Activated B cell treated with CpG ODN at 0.5 μM for 24 hours (primary cell): ENCODE measurements around the gene TMEM170A. TPM values are rescaled to one million over a fixed set of nuclear protein-coding genes. Genes with fewer than 3 reads are reported as not detected.

Experiments used
- ATAC-seq: fragments of 200-7000 bp; cut with Tn5 transposase; one replicate; pipeline ENCODE4 v1.10.0; 2021; ENCODE audit warnings: low read depth, mild to moderate bottlenecking, moderate library complexity
- CTCF ChIA-PET: fragments of 350-600 bp; sonication (Branson Sonifier 250); formaldehyde crosslinking; loops from one replicate; lab custom pipeline; 2021; ENCODE audit warnings: antibody characterized with exemption; lab: Charles Lee
- POLR2A ChIA-PET: fragments of 350-600 bp; sonication (Branson Sonifier 250); formaldehyde crosslinking; loops from one replicate; lab custom pipeline; 2021; ENCODE audit warnings: antibody characterized with exemption; lab: Charles Lee
- DNase-seq: peaks from one replicate; pipeline ENCODE4 v3.0.0; 2022
- H3K27ac Mint-ChIP-seq: one replicate; pipeline ENCODE4 v1.8.0; 2020; ENCODE audit warnings: mixed read lengths
- H3K27me3 Mint-ChIP-seq: one replicate; pipeline ENCODE4 v1.8.0; 2021; ENCODE audit warnings: mixed read lengths
- H3K36me3 Mint-ChIP-seq: one replicate; pipeline ENCODE4 v1.8.0; 2021; ENCODE audit warnings: low read depth, mixed read lengths
- H3K4me1 Mint-ChIP-seq: one replicate; pipeline ENCODE4 v1.8.0; 2021; ENCODE audit warnings: mixed read lengths
- H3K4me3 Mint-ChIP-seq: one replicate; pipeline ENCODE4 v1.8.0; 2020; ENCODE audit warnings: mild to moderate bottlenecking, mixed read lengths
- H3K9me3 Mint-ChIP-seq: one replicate; pipeline ENCODE4 v1.8.0; 2020; ENCODE audit warnings: mixed read lengths
- intact Hi-C: fragments of 100-400 bp; cut with micrococcal nuclease; formaldehyde crosslinking; loops from one replicate; pipeline ENCODE4 v1.15.1; 2024
- total RNA-seq: library from RNA; stranded (reverse); gene quantifications from 2 replicates; pipeline ENCODE4 v1.2.3, GENCODE V29; 2022
- TF ChIP-seq, protein P1 (sequence below): fragments of 200-600 bp; IDR thresholded peaks from one replicate; pipeline ENCODE4 v1.8.0; 2022; ENCODE audit warnings: antibody characterized with exemption, mild to moderate bottlenecking

TMEM170A gene
- total RNA-seq, 1 donor from 2014 or later = 28.3 TPM

DNA sequence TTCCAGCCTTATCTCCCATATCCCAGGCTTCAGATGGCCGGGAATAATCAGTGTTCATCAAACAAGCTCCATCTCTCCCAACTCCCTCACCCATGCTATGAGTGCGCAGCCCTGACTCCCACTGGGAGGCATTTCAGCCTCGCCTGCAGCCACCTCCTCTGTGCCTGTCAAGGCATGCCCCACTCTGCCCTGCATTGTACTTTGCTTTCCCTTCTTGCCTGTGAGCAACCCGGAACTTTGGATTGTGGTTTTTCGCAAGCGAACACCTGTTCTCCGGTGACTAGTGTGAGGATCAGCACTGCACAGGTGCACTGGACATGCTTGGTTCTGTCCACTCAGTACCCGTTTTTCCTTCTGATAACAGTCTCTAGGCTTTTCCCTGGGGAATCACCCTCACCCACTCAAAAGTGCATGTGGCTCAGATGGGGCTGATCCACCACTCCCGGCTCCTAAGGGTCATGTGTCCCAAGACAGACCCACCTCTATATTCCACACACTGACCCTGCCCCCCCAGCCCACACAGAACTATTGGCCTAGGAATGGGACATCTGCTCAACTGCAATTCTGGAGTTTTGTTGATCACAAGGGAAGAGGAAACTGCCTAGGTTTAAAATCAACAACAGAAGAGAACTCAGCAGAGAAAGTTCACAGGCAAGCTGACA, 21.7 kb upstream of the TMEM170A start:
- H3K36me3 Mint-ChIP-seq = no peaks in the 10 kb centered on the region
- H3K27ac Mint-ChIP-seq = no peak overlapping the region
- TF ChIP-seq, protein P1, sequence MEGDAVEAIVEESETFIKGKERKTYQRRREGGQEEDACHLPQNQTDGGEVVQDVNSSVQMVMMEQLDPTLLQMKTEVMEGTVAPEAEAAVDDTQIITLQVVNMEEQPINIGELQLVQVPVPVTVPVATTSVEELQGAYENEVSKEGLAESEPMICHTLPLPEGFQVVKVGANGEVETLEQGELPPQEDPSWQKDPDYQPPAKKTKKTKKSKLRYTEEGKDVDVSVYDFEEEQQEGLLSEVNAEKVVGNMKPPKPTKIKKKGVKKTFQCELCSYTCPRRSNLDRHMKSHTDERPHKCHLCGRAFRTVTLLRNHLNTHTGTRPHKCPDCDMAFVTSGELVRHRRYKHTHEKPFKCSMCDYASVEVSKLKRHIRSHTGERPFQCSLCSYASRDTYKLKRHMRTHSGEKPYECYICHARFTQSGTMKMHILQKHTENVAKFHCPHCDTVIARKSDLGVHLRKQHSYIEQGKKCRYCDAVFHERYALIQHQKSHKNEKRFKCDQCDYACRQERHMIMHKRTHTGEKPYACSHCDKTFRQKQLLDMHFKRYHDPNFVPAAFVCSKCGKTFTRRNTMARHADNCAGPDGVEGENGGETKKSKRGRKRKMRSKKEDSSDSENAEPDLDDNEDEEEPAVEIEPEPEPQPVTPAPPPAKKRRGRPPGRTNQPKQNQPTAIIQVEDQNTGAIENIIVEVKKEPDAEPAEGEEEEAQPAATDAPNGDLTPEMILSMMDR = no peak
- ChIA-PET POLR2A (interaction anchor here (1.1 kb wide), 1 partner anchor 120 kb away, joined by 4 read pairs; no protein-coding TSS in a partner anchor), CTCF (interaction anchor here (1.1 kb wide), 1 partner anchor 8 kb away, joined by 3 read pairs; no protein-coding TSS in a partner anchor)
- H3K4me1 Mint-ChIP-seq = peaks cover 35% of the 10 kb centered on the region
- H3K4me3 Mint-ChIP-seq = no peak overlapping the region
- DNase-seq (no peak), ATAC-seq (no peak)
- intact Hi-C loops = no loop called here
- H3K27me3 Mint-ChIP-seq = no peaks in the 10 kb centered on the region
- H3K9me3 Mint-ChIP-seq = no peaks in the 10 kb centered on the region

DNA sequence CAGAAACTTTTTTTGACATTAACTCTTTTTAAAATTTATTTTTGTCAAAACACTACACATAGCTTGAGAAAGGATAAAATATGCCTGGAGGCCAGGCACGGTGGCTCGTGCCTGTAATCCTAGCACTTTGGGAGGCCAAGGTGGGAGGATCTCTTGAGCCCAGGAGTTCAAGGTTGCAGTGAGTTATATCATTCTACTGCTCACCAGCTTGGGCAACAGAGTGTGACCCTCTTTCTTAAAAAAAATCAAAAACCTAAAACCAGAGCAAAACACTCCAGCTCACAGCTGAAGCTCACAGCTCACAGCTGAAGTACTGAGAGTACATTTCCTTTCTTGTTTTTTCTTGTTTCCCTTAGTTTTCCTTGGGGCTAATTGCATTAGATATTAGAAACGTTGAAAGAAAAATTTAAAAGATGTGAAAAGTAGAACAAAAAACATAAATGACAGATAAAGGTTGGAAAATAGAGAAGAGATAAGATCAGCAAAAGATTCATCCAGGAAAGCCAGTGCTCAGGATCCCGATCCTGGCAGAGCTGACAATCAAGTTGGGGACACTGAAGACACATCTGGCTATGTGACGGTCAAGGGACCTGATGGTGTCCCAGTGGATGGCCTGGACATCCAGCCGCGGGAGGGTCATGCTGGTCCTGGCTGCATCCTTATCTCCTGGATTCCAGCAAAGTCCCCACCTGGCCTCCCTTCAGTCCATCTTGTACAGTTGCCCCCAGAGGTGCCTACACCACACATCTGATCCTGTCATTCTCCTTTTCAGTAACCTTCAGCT, 20.9 kb upstream of the TMEM170A start:
- TF ChIP-seq, protein P1 = no peak
- POLR2A ChIA-PET = interaction anchor here (0.6 to 1.1 kb wide), 2 partner anchors 17 to 121 kb away, joined by 4 to 5 read pairs; no protein-coding TSS in a partner anchor
- intact Hi-C loops = no loop called here
- Mint-ChIP-seq H3K9me3 (no peaks in the 10 kb centered on the region), H3K27me3 (no peaks in the 10 kb centered on the region), H3K27ac (peak overlapping the region; percentile 31), H3K36me3 (no peaks in the 10 kb centered on the region), H3K4me1 (peaks cover 35% of the 10 kb centered on the region), H3K4me3 (no peak overlapping the region)
- ATAC-seq (peak; percentile 73), DNase-seq (no peak)
- CTCF ChIA-PET = interaction anchor here (1.1 to 1.4 kb wide), 2 partner anchors 9 to 13 kb away, joined by 3 to 4 read pairs; no protein-coding TSS in a partner anchor

DNA sequence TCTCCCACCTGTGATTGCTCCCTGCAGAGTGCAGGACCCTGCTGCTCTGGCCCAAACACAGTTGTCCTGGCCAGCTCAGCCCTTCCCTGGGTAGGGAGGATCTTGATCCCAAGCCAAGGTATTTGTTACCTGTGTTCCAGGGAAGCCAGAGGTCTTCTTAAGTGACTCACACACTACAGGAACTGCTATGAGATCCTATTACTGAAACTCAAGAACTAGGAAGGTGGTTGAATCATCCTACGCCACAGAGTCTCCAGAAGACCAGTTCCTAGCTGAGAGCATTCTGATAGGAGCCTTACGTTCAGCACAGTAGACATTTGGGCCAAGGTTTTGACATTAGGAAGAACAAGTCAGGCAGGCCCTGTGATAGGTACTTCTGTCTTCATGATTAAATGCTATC, 18.7 kb upstream of the TMEM170A start:
- TF ChIP-seq, protein P1 = no peak
- H3K4me3 Mint-ChIP-seq = no peak overlapping the region
- intact Hi-C loops = no loop called here
- H3K27me3 Mint-ChIP-seq = no peaks in the 10 kb centered on the region
- DNase-seq = no peak
- H3K9me3 Mint-ChIP-seq = no peaks in the 10 kb centered on the region
- H3K36me3 Mint-ChIP-seq = no peaks in the 10 kb centered on the region
- H3K4me1 Mint-ChIP-seq = peaks cover 28% of the 10 kb centered on the region
- no peak for ATAC-seq
- CTCF ChIA-PET = no interaction called here
- POLR2A ChIA-PET = no interaction called here
- no peak overlapping the region for H3K27ac Mint-ChIP-seq

DNA sequence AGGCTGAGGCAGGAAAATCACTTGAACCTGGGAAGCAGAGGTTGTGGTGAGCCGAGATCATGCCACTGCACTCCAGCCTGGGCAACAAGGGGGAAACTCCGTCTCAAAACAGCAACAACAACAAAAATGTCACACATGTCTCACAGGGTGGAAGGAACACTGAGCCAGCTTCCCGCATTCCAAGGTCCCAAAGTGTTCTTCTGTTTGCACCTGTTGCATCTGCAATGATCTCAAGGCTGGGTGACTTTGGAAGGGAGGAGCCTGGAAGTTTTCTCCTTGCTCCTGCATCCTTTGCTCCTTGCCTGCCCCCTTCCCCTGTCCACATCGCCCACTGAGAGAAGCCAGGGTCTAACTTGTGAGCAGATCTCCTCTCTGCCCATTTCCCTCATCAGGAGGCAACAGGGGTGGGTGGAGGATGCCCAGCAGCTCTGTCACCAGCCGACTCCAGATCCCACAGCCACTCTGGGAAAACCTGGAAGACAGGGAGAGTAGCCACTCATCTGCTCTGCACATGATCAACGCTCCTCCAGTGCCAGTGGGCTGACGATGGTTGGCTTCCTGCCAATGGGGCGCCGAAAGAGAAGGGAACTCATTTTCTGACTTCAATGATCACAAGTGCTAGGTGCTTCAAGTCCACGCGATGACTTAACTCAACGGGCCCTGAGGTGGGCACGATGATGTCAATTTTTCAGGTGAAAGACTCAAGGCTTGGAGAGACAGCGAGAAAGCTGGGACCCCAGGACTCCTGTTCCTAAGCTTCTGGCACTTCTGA, 18.1 kb upstream of the TMEM170A start:
- no peak for ATAC-seq
- no peak for DNase-seq
- POLR2A ChIA-PET = no interaction called here
- no peak overlapping the region for H3K27ac Mint-ChIP-seq
- intact Hi-C loops = no loop called here
- H3K4me3 Mint-ChIP-seq = no peak overlapping the region
- TF ChIP-seq, protein P1 = no peak
- no peaks in the 10 kb centered on the region for H3K36me3 Mint-ChIP-seq
- no peaks in the 10 kb centered on the region for H3K27me3 Mint-ChIP-seq
- H3K4me1 Mint-ChIP-seq = peaks cover 28% of the 10 kb centered on the region
- H3K9me3 Mint-ChIP-seq = no peaks in the 10 kb centered on the region
- CTCF ChIA-PET = no interaction called here
